GM23338 (cell line): ENCODE measurements around the gene TSR1.

ENCODE experiments used
- CREB1 ChIP-seq: fragments of 250-450 bp; sonication (Bioruptor Pico); IDR thresholded peaks from 2 replicates; pipeline ENCODE4 v1.5.0; 2020; ENCODE audit warnings: low read depth, mild to moderate bottlenecking, moderate library complexity
- CTCF ChIP-seq, 2 experiments: fragments of 200-600 bp in 1 of 2; sonication (generic) in 1 of 2; conservative IDR thresholded peaks; 2 replicates each; pipeline versions ENCODE4 v1.5.1 to v1.6.1; 2016 to 2017; ENCODE audit warnings: antibody characterized with exemption in 2 of 2, low read depth in 2 of 2, mild to moderate bottlenecking in 2 of 2, moderate library complexity in 1 of 2
- EZH2 ChIP-seq: fragments of 200-600 bp; sonication (generic); IDR thresholded peaks from one replicate; pipeline ENCODE4 v1.8.0; 2017; ENCODE audit warnings: antibody characterized with exemption, mild to moderate bottlenecking, low read depth; ENCODE audit not compliant: unreplicated experiment
- EZH2phosphoT487 ChIP-seq: fragments of 200-600 bp; sonication (generic); IDR thresholded peaks from one replicate; pipeline ENCODE4 v1.8.1; 2018; ENCODE audit warnings: antibody characterized with exemption; ENCODE audit not compliant: unreplicated experiment
- JUNB ChIP-seq: IDR thresholded peaks from one replicate; pipeline ENCODE4 v1.6.1; 2016; ENCODE audit warnings: antibody characterized with exemption; ENCODE audit not compliant: unreplicated experiment
- NANOG ChIP-seq: IDR thresholded peaks from 2 replicates; pipeline ENCODE4 v1.6.1; 2016; ENCODE audit warnings: antibody characterized with exemption, borderline replicate concordance
- POLR2AphosphoS5 ChIP-seq: IDR thresholded peaks from 2 replicates; pipeline ENCODE4 v1.6.1; 2016; ENCODE audit warnings: antibody characterized with exemption, low read depth
- REST ChIP-seq: IDR thresholded peaks from one replicate; pipeline ENCODE4 v1.6.1; 2018; ENCODE audit warnings: antibody characterized with exemption; ENCODE audit not compliant: unreplicated experiment
- TF ChIP-seq, protein P1 (sequence below): IDR thresholded peaks from 2 replicates; pipeline ENCODE4 v1.6.1; 2016; ENCODE audit warnings: antibody characterized with exemption
- TF ChIP-seq, protein P2 (sequence below): fragments of 250-450 bp; sonication (Bioruptor Pico); IDR thresholded peaks from 2 replicates; pipeline ENCODE4 v1.5.0; 2020; ENCODE audit warnings: mild to moderate bottlenecking, moderate library complexity

DNA sequence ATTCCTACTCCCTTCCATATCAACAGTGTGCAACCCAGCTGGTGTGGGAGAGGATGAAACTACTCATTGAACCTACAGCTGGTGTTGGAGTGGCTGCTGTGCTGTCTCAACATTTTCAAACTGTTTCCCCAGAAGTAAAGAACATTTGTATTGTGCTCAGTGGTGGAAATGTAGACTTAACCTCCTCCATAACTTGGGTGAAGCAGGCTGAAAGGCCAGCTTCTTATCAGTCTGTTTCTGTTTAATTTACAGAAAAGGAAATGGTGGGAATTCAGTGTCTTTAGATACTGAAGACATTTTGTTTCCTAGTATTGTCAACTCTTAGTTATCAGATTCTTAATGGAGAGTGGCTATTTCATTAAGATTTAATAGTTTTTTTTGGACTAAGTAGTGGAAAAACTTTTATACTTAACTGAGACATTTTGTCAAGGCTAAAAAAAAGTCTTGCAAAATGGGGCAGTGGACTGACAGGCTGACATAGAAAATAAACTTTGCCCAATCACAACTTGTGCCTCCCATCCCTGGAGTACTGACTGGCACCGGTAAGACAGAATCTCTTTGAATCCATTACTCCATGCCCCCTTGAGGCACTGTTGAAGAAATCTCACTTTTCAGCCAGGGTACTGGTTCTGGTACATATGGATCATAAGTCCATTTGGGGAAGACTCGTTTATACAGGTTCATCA is 12.5 kb downstream of the TSR1 start:
- TF ChIP-seq REST (no peak), JUNB (no peak), EZH2 (no peak), CTCF (conservative IDR thresholded peaks at IDR 0.05; ENCODE audit: low read depth in 2 of 2) (no peak), POLR2AphosphoS5 (no peak), CREB1 (CRISPR knock-in tag) (no peak), NANOG (no peak), EZH2phosphoT487 (no peak)
- TF ChIP-seq, protein P1, sequence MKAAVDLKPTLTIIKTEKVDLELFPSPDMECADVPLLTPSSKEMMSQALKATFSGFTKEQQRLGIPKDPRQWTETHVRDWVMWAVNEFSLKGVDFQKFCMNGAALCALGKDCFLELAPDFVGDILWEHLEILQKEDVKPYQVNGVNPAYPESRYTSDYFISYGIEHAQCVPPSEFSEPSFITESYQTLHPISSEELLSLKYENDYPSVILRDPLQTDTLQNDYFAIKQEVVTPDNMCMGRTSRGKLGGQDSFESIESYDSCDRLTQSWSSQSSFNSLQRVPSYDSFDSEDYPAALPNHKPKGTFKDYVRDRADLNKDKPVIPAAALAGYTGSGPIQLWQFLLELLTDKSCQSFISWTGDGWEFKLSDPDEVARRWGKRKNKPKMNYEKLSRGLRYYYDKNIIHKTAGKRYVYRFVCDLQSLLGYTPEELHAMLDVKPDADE, result no peak
- TF ChIP-seq, protein P2, sequence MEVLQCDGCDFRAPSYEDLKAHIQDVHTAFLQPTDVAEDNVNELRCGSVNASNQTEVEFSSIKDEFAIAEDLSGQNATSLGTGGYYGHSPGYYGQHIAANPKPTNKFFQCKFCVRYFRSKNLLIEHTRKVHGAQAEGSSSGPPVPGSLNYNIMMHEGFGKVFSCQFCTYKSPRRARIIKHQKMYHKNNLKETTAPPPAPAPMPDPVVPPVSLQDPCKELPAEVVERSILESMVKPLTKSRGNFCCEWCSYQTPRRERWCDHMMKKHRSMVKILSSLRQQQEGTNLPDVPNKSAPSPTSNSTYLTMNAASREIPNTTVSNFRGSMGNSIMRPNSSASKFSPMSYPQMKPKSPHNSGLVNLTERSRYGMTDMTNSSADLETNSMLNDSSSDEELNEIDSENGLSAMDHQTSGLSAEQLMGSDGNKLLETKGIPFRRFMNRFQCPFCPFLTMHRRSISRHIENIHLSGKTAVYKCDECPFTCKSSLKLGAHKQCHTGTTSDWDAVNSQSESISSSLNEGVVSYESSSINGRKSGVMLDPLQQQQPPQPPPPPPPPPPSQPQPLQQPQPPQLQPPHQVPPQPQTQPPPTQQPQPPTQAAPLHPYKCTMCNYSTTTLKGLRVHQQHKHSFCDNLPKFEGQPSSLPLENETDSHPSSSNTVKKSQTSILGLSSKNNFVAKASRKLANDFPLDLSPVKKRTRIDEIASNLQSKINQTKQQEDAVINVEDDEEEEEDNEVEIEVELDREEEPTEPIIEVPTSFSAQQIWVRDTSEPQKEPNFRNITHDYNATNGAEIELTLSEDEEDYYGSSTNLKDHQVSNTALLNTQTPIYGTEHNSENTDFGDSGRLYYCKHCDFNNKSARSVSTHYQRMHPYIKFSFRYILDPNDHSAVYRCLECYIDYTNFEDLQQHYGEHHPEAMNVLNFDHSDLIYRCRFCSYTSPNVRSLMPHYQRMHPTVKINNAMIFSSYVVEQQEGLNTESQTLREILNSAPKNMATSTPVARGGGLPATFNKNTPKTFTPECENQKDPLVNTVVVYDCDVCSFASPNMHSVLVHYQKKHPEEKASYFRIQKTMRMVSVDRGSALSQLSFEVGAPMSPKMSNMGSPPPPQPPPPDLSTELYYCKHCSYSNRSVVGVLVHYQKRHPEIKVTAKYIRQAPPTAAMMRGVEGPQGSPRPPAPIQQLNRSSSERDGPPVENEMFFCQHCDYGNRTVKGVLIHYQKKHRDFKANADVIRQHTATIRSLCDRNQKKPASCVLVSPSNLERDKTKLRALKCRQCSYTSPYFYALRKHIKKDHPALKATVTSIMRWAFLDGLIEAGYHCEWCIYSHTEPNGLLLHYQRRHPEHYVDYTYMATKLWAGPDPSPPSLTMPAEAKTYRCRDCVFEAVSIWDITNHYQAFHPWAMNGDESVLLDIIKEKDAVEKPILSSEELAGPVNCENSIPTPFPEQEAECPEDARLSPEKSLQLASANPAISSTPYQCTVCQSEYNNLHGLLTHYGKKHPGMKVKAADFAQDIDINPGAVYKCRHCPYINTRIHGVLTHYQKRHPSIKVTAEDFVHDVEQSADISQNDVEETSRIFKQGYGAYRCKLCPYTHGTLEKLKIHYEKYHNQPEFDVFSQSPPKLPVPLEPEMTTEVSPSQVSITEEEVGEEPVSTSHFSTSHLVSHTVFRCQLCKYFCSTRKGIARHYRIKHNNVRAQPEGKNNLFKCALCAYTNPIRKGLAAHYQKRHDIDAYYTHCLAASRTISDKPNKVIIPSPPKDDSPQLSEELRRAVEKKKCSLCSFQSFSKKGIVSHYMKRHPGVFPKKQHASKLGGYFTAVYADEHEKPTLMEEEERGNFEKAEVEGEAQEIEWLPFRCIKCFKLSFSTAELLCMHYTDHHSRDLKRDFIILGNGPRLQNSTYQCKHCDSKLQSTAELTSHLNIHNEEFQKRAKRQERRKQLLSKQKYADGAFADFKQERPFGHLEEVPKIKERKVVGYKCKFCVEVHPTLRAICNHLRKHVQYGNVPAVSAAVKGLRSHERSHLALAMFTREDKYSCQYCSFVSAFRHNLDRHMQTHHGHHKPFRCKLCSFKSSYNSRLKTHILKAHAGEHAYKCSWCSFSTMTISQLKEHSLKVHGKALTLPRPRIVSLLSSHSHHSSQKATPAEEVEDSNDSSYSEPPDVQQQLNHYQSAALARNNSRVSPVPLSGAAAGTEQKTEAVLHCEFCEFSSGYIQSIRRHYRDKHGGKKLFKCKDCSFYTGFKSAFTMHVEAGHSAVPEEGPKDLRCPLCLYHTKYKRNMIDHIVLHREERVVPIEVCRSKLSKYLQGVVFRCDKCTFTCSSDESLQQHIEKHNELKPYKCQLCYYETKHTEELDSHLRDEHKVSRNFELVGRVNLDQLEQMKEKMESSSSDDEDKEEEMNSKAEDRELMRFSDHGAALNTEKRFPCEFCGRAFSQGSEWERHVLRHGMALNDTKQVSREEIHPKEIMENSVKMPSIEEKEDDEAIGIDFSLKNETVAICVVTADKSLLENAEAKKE (CRISPR knock-in tag), result no peak
